ENCODE results near the gene VIL1. TPM values are rescaled to one million over a fixed set of nuclear protein-coding genes. Genes with fewer than 3 reads are reported as not detected.

The VIL1 gene
- polyA plus RNA-seq, 4 donors = 0.75 to 28.8 (median 19.5) TPM

GRCh38 chr2:218394298-218395089, 24.4 kb upstream of the VIL1 start:
- no peak for DNase-seq (ENCODE audit: low read depth in 4 of 4, low spot score in 3 of 4)

GRCh38 chr2:218395090-218395444, 23.9 kb upstream of the VIL1 start:
- DNase-seq (ENCODE audit: low read depth in 4 of 4, low spot score in 3 of 4) = no peak

- DNase-seq (ENCODE audit: low read depth in 4 of 4, low spot score in 3 of 4) = no peak
Observed at GRCh38 chr2:218395456-218395825, 23.5 kb upstream of the VIL1 start.

GRCh38 chr2:218395826-218396687, 22.9 kb upstream of the VIL1 start:
- DNase-seq (ENCODE audit: low read depth in 4 of 4, low spot score in 3 of 4) = peak; percentile 94 to 96 (median 94)

GRCh38 chr2:218396688-218397462, 22.0 kb upstream of the VIL1 start:
- no peak for DNase-seq (ENCODE audit: low read depth in 4 of 4, low spot score in 3 of 4)

- DNase-seq (ENCODE audit: low read depth in 4 of 4, low spot score in 3 of 4) = no peak
Observed at GRCh38 chr2:218397463-218397819, 21.5 kb upstream of the VIL1 start.

GRCh38 chr2:218397820-218398436, 21.0 kb upstream of the VIL1 start:
- no peak for DNase-seq (ENCODE audit: low read depth in 4 of 4, low spot score in 3 of 4)

GRCh38 chr2:218398437-218399390, 20.2 kb upstream of the VIL1 start:
- DNase-seq (ENCODE audit: low read depth in 4 of 4, low spot score in 3 of 4) = no peak

GRCh38 chr2:218399391-218400166, 19.3 kb upstream of the VIL1 start, which contains the start of gene CTDSP1:
TSS of gene CTDSP1 (plus strand) at chr2:218399868. CDS start at chr2:218400091, 223 bp downstream.
- peak in 3 of 4 donors; percentile 96 to 98 (median 96) for DNase-seq (ENCODE audit: low read depth in 4 of 4, low spot score in 3 of 4)

GRCh38 chr2:218400167-218400929, 18.6 kb upstream of the VIL1 start:
- no peak for DNase-seq (ENCODE audit: low read depth in 4 of 4, low spot score in 3 of 4)

- DNase-seq (ENCODE audit: low read depth in 4 of 4, low spot score in 3 of 4) = no peak
Observed at GRCh38 chr2:218400930-218401881, 17.7 kb upstream of the VIL1 start.

- DNase-seq (ENCODE audit: low read depth in 4 of 4, low spot score in 3 of 4) = no peak
Observed at GRCh38 chr2:218401890-218402289, 17.0 kb upstream of the VIL1 start.

GRCh38 chr2:218402491-218402901, 16.4 kb upstream of the VIL1 start:
- no peak for DNase-seq (ENCODE audit: low read depth in 4 of 4, low spot score in 3 of 4)

- DNase-seq (ENCODE audit: low read depth in 4 of 4, low spot score in 3 of 4) = no peak
Observed at GRCh38 chr2:218402911-218403411, 16.0 kb upstream of the VIL1 start.

- no peak for DNase-seq (ENCODE audit: low read depth in 4 of 4, low spot score in 3 of 4)
Observed at GRCh38 chr2:218403810-218404209, 15.1 kb upstream of the VIL1 start.

- DNase-seq (ENCODE audit: low read depth in 4 of 4, low spot score in 3 of 4) = no peak
Observed at GRCh38 chr2:218404351-218405085, 14.4 kb upstream of the VIL1 start.

Data from left renal pelvis (tissue), 4 donors.